HG03460 (cell line): Measurements from ENCODE around the gene ING5.
"Not testable (repeated sequence)": the region's sequence is repeated elsewhere in the genome, so short reads cannot be mapped to it uniquely, and the experiment has no call there.

Experiments used
- ATAC-seq: cut with Tn5 transposase; IDR thresholded peaks from one replicate; pipeline ENCODE4 v1.9.1; 2021; ENCODE audit not compliant: unreplicated experiment

ING5 gene

GRCh38 chr2:241701399-241702154, at the start of gene ING5:
TSS of gene ING5 (plus strand) at chr2:241702039. CDS start at chr2:241702066, 27 bp downstream.
- peak; percentile 48 for ATAC-seq

- no peak for ATAC-seq
Observed at GRCh38 chr2:241652142-241652541, 49.7 kb upstream of the ING5 start.

- ATAC-seq: no peak
Observed at GRCh38 chr2:241652722-241653121, 49.1 kb upstream of the ING5 start.

GRCh38 chr2:241653210-241653750, 48.6 kb upstream of the ING5 start:
- ATAC-seq: no peak

- ATAC-seq: no peak
Observed at GRCh38 chr2:241654551-241654950, 47.3 kb upstream of the ING5 start.

- ATAC-seq: no peak
Observed at GRCh38 chr2:241655516-241656189, 46.2 kb upstream of the ING5 start.

GRCh38 chr2:241656190-241656741, 45.6 kb upstream of the ING5 start:
- no peak for ATAC-seq

GRCh38 chr2:241657786-241658254, 44.0 kb upstream of the ING5 start:
- ATAC-seq: no peak

GRCh38 chr2:241658296-241658695, 43.5 kb upstream of the ING5 start:
- ATAC-seq: no peak

GRCh38 chr2:241659150-241659739, 42.6 kb upstream of the ING5 start:
- ATAC-seq: no peak

GRCh38 chr2:241660593-241661213, 41.1 kb upstream of the ING5 start:
- ATAC-seq: no peak

GRCh38 chr2:241662731-241663130, 39.1 kb upstream of the ING5 start:
- ATAC-seq: not testable (repeated sequence)

GRCh38 chr2:241665731-241666440, 36.0 kb upstream of the ING5 start:
- ATAC-seq: no peak

GRCh38 chr2:241666627-241667400, 35.0 kb upstream of the ING5 start:
- ATAC-seq: no peak

- no peak for ATAC-seq
Observed at GRCh38 chr2:241668354-241668753, 33.5 kb upstream of the ING5 start.

- no peak for ATAC-seq
Observed at GRCh38 chr2:241668839-241669238, 33.0 kb upstream of the ING5 start.

- no peak for ATAC-seq
Observed at GRCh38 chr2:241670333-241671110, 31.3 kb upstream of the ING5 start.

- no peak for ATAC-seq
Observed at GRCh38 chr2:241671457-241672240, 30.2 kb upstream of the ING5 start.
